Stimulated activated CD8-positive, alpha-beta memory T cell treated with anti-CD3 and anti-CD28 coated beads, Interleukin-7, amount 100 ng/mL, for 4 hours (primary cell): ENCODE results near the gene SNCG.

Experiments used
- DNase-seq, 2 donors: peaks; one replicate each; pipeline ENCODE4 v3.0.0-alpha.2; 2020; ENCODE audit warnings: low read depth in 2 of 2

SNCG gene

GRCh38 chr10:86960863-86961434, 2.5 kb downstream of the SNCG start:
- no peak for DNase-seq

- no peak for DNase-seq
Observed at GRCh38 chr10:86961481-86962091, 3.2 kb downstream of the SNCG start.

GRCh38 chr10:86962136-86962980, 4.0 kb downstream of the SNCG start:
- DNase-seq = no peak

- no peak for DNase-seq
Observed at GRCh38 chr10:86962981-86963310, 4.5 kb downstream of the SNCG start.

GRCh38 chr10:86963341-86963919, 5.0 kb downstream of the SNCG start:
- DNase-seq = no peak

GRCh38 chr10:86964061-86964846, 5.9 kb downstream of the SNCG start:
- DNase-seq = no peak

- DNase-seq = no peak
Observed at GRCh38 chr10:86964847-86965190, 6.4 kb downstream of the SNCG start.

- DNase-seq = no peak
Observed at GRCh38 chr10:86965986-86966654, 7.7 kb downstream of the SNCG start.

GRCh38 chr10:86967481-86967941, 9.1 kb downstream of the SNCG start:
- DNase-seq = no peak

- no peak for DNase-seq
Observed at GRCh38 chr10:86968271-86968993, 10.0 kb downstream of the SNCG start, which contains the start of gene ADIRF. TSS of gene ADIRF (plus strand) at chr10:86968482. CDS start at chr10:86968545, 63 bp downstream.

GRCh38 chr10:86968994-86969355, 10.6 kb downstream of the SNCG start:
- no peak for DNase-seq

- no peak for DNase-seq
Observed at GRCh38 chr10:86969421-86970041, 11.1 kb downstream of the SNCG start.

- DNase-seq = no peak
Observed at GRCh38 chr10:86970162-86970981, 12.0 kb downstream of the SNCG start.

- no peak for DNase-seq
Observed at GRCh38 chr10:86970982-86971231, 12.5 kb downstream of the SNCG start.

GRCh38 chr10:86971232-86971991, 13.0 kb downstream of the SNCG start:
- DNase-seq = peak; percentile 72 to 84

GRCh38 chr10:86972613-86973380, 14.4 kb downstream of the SNCG start:
- DNase-seq = no peak

- no peak for DNase-seq
Observed at GRCh38 chr10:86974484-86974883, 16.1 kb downstream of the SNCG start.
